NCI-H774 (cell line): ENCODE measurements around the gene ZP1.

Experiments
- DNase-seq: peaks from one replicate; lab custom pipeline; 2025; lab: John Stamatoyannopoulos, UW

The ZP1 gene

GRCh38 chr11:60844045-60844869, 23.1 kb upstream of the ZP1 start:
- no peak for DNase-seq

GRCh38 chr11:60844870-60845221, 22.5 kb upstream of the ZP1 start:
- no peak for DNase-seq

DNA sequence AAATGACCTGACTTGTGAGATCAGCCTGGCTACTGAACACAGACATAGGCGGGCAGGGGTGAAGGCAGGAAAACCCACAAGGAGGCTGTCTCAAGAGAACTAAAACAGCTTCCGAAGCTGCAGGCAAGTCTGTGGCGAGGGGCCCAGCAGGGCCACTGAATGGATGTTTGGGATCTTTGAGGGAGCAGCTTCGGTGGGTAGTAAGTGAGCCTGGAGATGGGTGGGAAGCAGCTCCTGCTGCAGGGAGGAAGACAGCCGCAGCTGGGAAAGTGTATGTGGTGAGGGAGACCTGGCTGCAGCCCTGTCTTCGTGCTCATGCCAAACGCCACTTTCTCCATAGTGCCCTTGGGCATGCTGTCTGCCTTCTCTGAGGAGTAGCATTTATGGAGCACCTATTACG, 22.0 kb upstream of the ZP1 start:
- DNase-seq: no peak

GRCh38 chr11:60847281-60847680, 20.1 kb upstream of the ZP1 start:
- no peak for DNase-seq

DNA sequence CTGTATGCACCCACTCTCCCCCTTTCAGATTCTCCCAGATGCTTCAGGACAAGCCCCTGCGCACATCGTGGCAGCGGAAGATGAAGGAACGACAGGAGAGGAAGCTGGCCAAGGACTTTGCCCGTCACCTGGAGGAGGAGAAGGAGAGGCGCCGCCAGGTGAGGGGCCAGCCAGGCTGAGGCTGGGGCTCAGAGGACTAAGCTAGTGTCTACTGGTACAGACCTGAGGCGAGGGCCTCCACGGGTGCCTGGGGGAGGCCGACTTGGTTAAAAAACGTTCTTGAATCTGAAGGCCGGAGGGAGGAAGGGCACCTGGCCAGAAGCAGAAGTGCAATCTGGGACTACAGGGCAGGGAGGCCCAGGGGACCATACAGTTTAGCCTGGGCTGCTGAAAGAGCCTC, 19.4 kb upstream of the ZP1 start:
- no peak for DNase-seq

GRCh38 chr11:60848714-60849151, 18.6 kb upstream of the ZP1 start:
- no peak for DNase-seq

- DNase-seq: no peak
Observed at GRCh38 chr11:60849641-60850520, 17.5 kb upstream of the ZP1 start.

GRCh38 chr11:60851327-60852104, 15.8 kb upstream of the ZP1 start:
- no peak for DNase-seq

DNA sequence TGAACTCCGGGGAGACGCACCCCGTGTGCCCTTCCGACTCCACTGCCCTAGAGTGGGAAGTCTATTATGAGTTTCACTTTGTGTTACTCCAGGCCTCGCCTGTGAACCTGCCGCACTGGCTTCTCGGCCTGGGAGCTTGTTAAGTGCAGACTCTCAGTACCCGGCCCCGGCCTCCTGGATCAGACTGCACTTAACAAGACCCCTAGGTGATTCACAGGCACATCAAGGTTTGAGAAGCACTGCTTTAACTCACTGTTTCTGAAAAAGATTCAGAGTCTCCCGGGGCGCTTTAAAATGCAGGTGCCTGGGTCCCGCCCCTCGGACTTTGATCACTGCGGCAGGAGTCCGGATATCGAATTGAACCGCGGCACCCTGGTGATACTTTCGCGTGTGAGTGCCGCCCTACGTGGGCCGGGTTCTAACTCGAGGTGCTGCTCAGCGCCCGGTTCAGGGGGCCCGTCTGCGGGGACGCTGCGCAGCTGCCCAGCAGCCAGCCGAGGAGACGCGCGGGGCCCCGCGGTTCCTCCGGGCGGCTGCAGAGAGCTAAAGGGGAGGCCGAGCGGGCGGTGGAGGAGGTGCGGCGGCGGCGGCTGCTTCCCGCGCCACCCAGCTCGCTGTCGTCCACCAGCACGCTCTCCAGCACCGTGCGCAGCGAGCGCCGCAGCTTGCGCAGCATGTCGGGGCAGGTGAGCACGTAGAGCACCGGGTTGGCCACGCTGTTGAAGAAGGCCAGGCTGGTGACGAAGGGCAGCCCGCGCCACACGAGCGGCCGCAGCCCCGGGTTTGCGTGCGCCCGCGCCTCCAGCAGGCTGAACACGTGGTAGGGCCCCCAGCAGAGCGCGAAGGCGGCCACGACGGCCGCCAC, 15.0 kb upstream of the ZP1 start:
- no peak for DNase-seq

- no peak for DNase-seq
Observed at GRCh38 chr11:60852982-60853950, 14.1 kb upstream of the ZP1 start.

DNA sequence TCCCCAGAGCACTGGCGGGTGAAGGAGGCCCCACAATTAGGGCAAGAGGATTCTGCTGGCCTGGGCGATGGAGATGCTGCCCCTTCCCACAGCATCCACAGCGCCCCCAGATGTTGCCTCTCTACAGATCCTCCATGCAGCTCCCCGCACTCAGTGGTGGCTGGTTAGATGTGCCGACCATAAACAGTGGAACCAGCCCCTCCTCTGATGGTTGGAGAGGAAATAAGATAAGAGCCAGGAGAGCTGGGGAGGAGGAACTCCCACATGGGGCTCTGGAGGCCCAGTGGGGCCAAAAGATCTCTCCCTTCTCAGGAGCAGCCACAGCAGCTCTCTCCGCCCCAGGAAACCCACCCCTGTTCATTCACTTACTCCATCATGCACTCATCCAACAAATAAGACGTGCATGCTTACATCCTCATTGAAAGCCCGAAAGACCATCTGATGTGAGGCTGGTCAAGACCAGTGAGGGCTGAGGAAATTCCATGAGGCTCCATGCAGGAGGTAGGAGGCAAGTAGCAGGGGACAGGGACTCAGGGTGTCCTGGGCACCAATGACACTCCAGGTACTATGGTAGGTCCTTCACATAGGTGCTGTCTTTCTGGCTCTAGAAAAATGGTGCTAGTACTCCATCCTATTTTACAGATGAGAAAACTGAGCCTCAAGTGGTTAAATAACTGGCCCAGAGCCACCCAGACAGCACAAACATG, 13.0 kb upstream of the ZP1 start:
- no peak for DNase-seq

DNA sequence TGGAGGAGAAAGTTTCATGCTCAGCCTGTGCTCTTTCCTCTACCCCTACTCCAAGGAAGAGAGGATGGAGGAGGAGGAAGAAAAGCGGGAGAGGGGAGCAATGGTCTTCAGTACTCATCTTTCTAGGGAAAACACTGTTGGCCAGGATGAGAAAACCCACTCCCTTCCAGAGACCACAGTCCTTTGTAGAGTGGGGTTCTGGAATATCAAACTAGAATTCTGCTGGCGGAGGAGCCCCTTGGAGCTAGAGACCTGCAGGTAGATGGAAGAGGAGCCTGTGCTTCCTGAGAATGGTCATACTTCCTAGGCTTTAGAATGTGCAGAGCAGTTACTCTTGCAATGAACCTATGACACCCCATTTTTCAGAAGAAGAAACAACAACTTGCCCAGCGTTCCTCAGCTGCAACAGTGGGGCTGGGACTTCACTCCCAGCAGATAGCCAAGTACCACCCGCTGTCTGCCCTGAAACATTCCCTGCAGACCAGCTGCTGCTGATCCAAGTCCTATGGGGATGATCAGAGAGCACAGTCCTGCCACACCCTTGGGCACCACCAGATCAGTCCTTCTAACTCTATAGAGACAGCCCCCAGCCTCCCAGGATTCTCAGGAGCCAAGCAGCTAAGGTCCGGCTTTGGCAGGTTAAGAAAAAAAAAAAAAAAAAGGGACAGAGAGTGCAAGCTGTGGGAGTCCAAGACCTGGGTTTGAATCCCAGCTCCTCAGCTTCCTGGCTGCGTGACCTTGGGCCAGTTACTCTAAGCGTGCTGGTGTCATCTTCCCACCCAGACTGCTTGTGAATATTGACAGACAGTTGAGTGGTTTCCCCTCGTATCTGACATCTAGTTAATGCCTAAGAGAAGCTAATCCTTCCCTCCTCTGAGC, 12.3 kb upstream of the ZP1 start:
- no peak for DNase-seq

- DNase-seq: no peak
Observed at GRCh38 chr11:60855726-60856633, 11.4 kb upstream of the ZP1 start, which contains the start of gene PTGDR2. Gene PTGDR2 (minus strand): TSS chr11:60855950. CDS start chr11:60853722, 2,228 bp downstream.

DNA sequence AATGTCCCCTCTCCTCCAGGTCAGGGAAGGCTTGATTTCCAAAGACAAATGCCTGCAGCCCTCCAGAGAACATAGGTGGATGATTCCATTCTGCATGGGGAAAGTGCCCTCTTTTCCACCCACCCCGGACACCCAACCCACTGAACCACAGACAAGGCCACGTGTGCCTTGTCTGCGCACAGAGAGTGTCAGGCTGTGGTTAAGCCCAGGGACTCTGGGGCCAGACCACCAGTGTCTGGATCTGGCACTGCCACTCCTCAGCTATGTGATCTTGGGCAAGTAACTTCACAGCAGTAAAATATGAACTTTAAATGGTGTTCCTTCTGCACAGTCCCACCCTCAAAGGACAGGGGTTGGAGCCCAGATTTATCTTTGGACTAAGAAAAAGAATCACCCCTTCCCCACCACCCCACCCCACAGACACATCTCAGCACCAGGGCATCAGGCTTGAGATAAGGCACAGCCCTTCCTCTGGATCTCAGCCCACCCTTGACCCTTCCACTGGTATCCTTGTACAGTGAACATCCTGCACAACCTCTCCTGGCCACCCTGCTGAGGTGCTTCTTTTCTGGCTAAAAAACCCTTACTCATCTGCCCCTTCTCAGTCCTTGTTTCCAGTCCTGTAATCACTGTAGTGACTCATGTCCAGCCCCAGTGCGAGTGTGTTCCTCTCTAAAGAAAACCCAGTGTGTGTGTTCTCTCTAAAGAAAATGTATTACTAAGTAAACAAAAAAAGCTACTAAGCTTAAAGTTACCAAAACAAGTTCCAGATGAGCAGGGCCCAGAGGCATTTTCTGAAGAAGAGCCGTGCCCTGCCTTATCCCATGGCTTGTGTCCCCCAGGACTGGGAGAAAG, 9.7 kb upstream of the ZP1 start:
- DNase-seq: no peak

DNA sequence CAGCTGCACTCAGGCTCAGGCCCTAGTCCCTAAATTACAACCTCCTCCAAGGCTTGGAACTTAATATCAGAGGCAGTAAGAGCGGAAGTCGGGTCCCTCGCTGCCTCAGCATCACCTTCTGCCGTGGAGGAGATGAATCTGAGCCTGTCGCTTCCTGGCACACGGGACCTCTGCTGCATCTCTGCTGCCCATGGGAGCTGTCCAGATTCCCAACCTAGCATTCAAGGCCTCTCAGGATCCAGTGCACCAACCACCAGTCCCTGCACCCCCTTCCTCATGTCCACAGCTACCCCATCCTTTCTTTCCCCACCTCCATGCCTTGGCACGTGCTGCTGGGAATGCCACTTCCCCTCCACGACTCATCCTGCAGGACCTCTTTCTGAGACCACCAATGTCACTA, 9.1 kb upstream of the ZP1 start:
- DNase-seq: no peak

DNA sequence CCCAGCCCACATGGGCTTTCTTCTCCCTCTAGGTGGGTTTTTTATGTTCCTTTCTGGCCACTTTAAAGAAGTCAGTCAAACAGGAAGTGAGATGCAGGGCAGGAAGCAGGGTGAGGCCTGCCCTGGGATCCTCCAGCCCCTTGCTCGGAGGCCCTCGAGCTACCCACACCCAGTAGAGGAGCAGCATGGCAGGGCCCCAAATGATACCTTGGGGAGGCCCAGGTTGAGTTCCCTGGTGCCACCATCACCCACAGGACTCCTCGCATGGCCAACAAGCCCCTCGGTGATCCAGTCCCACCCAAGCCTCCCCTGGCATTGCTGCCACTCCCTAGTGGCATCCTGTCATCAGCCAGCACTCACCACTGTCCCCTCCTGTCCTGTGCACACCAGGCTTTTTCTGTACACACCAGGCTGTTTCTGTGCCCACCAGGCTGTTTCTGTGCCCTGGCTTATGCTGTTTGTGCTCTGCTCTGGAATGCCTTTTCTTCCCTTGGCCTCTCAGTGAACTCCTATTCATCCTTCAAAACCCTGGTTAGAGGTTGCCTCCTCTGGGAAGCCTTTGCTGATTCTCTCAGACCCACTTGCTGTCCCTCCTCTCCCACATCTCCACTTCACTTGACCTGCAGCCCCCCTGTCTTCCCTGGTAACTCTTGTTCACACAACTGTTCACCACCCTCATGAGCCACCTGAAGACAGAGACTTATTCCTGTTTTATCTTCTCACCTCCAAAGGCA, 8.4 kb upstream of the ZP1 start:
- no peak for DNase-seq
